ENCODE data around the gene ANAPC5. TPM values are rescaled to one million over a fixed set of nuclear protein-coding genes. Genes with fewer than 3 reads are reported as not detected.
"Not testable (repeated sequence)": the region's sequence is repeated elsewhere in the genome, so short reads cannot be mapped to it uniquely, and the experiment has no call there.

The ANAPC5 gene
- polyA plus RNA-seq, 1 experiment: 146 TPM

- peak overlapping the region; percentile 78 for H3K27ac ChIP-seq (ENCODE audit: low read depth, low read length)
- CTCF ChIA-PET: interaction anchor here (0.6 kb wide), 2 partner anchors 20 to 38 kb away, joined by 3 read pairs; no protein-coding TSS in a partner anchor
- TF ChIP-seq, protein P1, sequence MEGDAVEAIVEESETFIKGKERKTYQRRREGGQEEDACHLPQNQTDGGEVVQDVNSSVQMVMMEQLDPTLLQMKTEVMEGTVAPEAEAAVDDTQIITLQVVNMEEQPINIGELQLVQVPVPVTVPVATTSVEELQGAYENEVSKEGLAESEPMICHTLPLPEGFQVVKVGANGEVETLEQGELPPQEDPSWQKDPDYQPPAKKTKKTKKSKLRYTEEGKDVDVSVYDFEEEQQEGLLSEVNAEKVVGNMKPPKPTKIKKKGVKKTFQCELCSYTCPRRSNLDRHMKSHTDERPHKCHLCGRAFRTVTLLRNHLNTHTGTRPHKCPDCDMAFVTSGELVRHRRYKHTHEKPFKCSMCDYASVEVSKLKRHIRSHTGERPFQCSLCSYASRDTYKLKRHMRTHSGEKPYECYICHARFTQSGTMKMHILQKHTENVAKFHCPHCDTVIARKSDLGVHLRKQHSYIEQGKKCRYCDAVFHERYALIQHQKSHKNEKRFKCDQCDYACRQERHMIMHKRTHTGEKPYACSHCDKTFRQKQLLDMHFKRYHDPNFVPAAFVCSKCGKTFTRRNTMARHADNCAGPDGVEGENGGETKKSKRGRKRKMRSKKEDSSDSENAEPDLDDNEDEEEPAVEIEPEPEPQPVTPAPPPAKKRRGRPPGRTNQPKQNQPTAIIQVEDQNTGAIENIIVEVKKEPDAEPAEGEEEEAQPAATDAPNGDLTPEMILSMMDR (IDR thresholded peaks at IDR 0.05; ENCODE audit: low read depth, low read length): no peak
- POLR2A ChIA-PET: interaction anchor here (0.6 to 1.6 kb wide), 3 partner anchors 12 to 36 kb away, joined by 4 to 6 read pairs (median 6); partner anchors contain the start of genes ANAPC5 and RNF34
- H3K4me3 ChIP-seq (ENCODE audit: low read depth, low read length): no peak overlapping the region
- DNase-seq (ENCODE audit: low read depth, low spot score): peak; percentile 76
- H3K9me3 ChIP-seq (ENCODE audit: control insufficient read depth, insufficient read depth, low read length): no peaks in the 10 kb centered on the region
- H3K27me3 ChIP-seq (ENCODE audit: control insufficient read depth, insufficient read depth, low read length): no peaks in the 10 kb centered on the region
These were observed 36.3 kb upstream of the ANAPC5 start for GRCh38 chr12:121388421-121388981.

- CTCF ChIA-PET: interaction anchor here (0.7 kb wide), 2 partner anchors 16 to 686 kb away, joined by 5 read pairs; no protein-coding TSS in a partner anchor
- H3K27ac ChIP-seq (ENCODE audit: low read depth, low read length); H3K4me3 ChIP-seq (ENCODE audit: low read depth, low read length); DNase-seq (ENCODE audit: low read depth, low spot score); H3K27me3 ChIP-seq (ENCODE audit: control insufficient read depth, insufficient read depth, low read length); POLR2A ChIA-PET; H3K9me3 ChIP-seq (ENCODE audit: control insufficient read depth, insufficient read depth, low read length): not testable (repeated sequence)
These were observed 32.7 kb upstream of the ANAPC5 start for GRCh38 chr12:121384891-121385290.

- ChIA-PET POLR2A (no interaction called here), CTCF (interaction anchor here (0.6 to 1.2 kb wide), 3 partner anchors 8 to 50 kb away, joined by 3 to 5 read pairs (median 3); no protein-coding TSS in a partner anchor)
- TF ChIP-seq, protein P1 (IDR thresholded peaks at IDR 0.05; ENCODE audit: low read depth, low read length): no peak
- H3K27me3 ChIP-seq (ENCODE audit: control insufficient read depth, insufficient read depth, low read length): no peaks in the 10 kb centered on the region
- no peak overlapping the region for H3K4me3 ChIP-seq (ENCODE audit: low read depth, low read length)
- no peaks in the 10 kb centered on the region for H3K9me3 ChIP-seq (ENCODE audit: control insufficient read depth, insufficient read depth, low read length)
- no peak for DNase-seq (ENCODE audit: low read depth, low spot score)
- no peak overlapping the region for H3K27ac ChIP-seq (ENCODE audit: low read depth, low read length)
These were observed 31.4 kb upstream of the ANAPC5 start for GRCh38 chr12:121383601-121384021.

DNA sequence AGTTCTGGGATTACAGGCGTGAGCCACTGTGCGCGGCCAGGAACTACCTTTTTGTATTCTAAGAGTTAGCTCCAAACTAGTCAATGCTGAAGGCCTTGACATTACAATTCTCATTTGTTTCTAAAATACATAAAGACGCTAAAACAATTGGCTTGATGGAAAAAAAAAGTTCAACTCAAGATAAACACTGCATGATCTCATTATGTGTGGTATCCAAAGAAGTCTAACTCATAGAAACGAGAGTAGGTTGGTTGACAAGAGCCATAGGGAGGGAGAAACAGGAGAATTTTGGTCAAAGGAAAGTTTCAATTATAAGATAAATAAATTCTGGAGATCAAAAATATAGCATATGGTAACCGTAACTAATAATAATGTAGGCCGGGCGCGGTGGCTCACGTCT, 27.7 kb upstream of the ANAPC5 start:
- ChIA-PET CTCF (interaction anchor here (1.0 kb wide), 1 partner anchor 45 kb away, joined by 3 read pairs; no protein-coding TSS in a partner anchor), POLR2A (interaction anchor here (0.6 kb wide), 1 partner anchor 731 kb away, joined by 12 read pairs; no protein-coding TSS in a partner anchor)
- TF ChIP-seq, protein P1 (IDR thresholded peaks at IDR 0.05; ENCODE audit: low read depth, low read length): no peak
- Histone ChIP-seq H3K27me3 (ENCODE audit: control insufficient read depth, insufficient read depth, low read length) (no peaks in the 10 kb centered on the region), H3K27ac (ENCODE audit: low read depth, low read length) (no peak overlapping the region), H3K9me3 (ENCODE audit: control insufficient read depth, insufficient read depth, low read length) (no peaks in the 10 kb centered on the region), H3K4me3 (ENCODE audit: low read depth, low read length) (no peak overlapping the region)
- no peak for DNase-seq (ENCODE audit: low read depth, low spot score)

- CTCF ChIA-PET: no interaction called here
- no peak overlapping the region for H3K4me3 ChIP-seq (ENCODE audit: low read depth, low read length)
- H3K9me3 ChIP-seq (ENCODE audit: control insufficient read depth, insufficient read depth, low read length): no peaks in the 10 kb centered on the region; the same call in 1 of the 2 replicates
- DNase-seq (ENCODE audit: low read depth, low spot score): no peak
- no peaks in the 10 kb centered on the region for H3K27me3 ChIP-seq (ENCODE audit: control insufficient read depth, insufficient read depth, low read length)
- H3K27ac ChIP-seq (ENCODE audit: low read depth, low read length): no peak overlapping the region
- POLR2A ChIA-PET: no interaction called here
- TF ChIP-seq, protein P1 (IDR thresholded peaks at IDR 0.05; ENCODE audit: low read depth, low read length): no peak
These were observed 26.5 kb upstream of the ANAPC5 start for GRCh38 chr12:121378736-121379135.

All from AG04450 (cell line).